GM12801 (cell line): ENCODE data around the gene BACE2.

Experiments
- CTCF ChIP-seq: IDR thresholded peaks from one replicate; pipeline ENCODE4 v1.5.1; 2011; ENCODE audit warnings: control low read depth; ENCODE audit not compliant: insufficient read length; ENCODE audit errors: extremely low read depth

Gene BACE2

GRCh38 chr21:41170859-41171609, 3.1 kb downstream of the BACE2 start:
- no peak for TF ChIP-seq CTCF

- no peak for TF ChIP-seq CTCF
Observed at GRCh38 chr21:41175080-41175479, 7.1 kb downstream of the BACE2 start.

- TF ChIP-seq CTCF = no peak
Observed at GRCh38 chr21:41176846-41177245, 8.9 kb downstream of the BACE2 start.

- no peak for TF ChIP-seq CTCF
Observed at GRCh38 chr21:41180752-41181151, 12.8 kb downstream of the BACE2 start.

- TF ChIP-seq CTCF = no peak
Observed at GRCh38 chr21:41182547-41182946, 14.6 kb downstream of the BACE2 start.

GRCh38 chr21:41183575-41183974, 15.6 kb downstream of the BACE2 start:
- TF ChIP-seq CTCF = no peak

GRCh38 chr21:41185802-41186201, 17.8 kb downstream of the BACE2 start:
- TF ChIP-seq CTCF = no peak
